CD4-positive, alpha-beta T cell treated with Interleukin-6 for 4 hours (primary cell): ENCODE results near the gene FAM3A.

Experiments
- DNase-seq: peaks from one replicate; pipeline ENCODE4 v3.0.0-alpha.2; 2020; ENCODE audit warnings: mixed read lengths

The FAM3A gene

DNA sequence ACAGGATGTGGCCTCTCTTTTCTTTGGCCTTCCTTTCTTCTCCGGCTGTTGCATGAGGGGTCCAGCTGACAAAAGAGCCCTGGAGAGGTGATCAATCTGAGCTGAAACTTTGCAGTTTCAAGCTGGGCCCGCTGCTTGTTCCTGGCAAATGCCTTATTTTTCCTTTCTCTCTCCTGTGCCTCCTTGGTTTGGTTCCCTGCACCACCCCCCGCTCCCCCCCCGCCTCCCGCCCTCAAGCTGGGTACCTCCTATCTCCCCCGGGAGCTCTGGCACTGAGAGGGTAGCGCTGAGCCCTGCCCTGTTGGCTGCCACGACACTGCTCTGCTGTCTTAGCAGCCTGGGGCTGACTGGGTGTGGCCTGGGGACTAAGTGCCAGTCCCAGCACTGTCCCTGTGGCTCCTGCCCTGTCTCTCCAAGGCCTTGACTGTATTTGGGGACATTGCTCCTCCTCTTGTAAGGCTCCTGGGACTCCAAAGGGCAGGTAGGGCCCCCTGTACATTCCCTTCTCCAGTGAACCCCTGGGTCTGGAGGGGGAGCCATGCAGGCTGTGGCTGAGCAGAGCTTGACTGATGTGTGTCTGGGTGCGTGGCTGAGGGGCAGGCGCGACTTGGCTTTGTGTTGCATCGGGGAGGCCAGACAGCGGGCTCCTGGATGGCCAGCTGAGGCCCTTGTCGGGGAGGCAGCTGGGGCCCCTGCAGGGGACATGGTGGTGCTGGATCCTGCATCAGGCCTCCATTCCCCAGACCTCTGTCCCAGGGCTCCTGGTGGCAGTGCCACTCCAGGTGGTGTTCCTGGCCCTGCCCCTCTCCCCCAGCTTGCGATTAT is 56.9 kb downstream of the FAM3A start:
- peak; percentile 36 for DNase-seq

GRCh38 chrX:154458116-154458953 is 57.7 kb downstream of the FAM3A start, which contains the start of gene PLXNA3:
TSS of gene PLXNA3 (plus strand) at chrX:154458281. CDS start at chrX:154460184, 1,903 bp downstream.
- DNase-seq, result peak; percentile 72

DNA sequence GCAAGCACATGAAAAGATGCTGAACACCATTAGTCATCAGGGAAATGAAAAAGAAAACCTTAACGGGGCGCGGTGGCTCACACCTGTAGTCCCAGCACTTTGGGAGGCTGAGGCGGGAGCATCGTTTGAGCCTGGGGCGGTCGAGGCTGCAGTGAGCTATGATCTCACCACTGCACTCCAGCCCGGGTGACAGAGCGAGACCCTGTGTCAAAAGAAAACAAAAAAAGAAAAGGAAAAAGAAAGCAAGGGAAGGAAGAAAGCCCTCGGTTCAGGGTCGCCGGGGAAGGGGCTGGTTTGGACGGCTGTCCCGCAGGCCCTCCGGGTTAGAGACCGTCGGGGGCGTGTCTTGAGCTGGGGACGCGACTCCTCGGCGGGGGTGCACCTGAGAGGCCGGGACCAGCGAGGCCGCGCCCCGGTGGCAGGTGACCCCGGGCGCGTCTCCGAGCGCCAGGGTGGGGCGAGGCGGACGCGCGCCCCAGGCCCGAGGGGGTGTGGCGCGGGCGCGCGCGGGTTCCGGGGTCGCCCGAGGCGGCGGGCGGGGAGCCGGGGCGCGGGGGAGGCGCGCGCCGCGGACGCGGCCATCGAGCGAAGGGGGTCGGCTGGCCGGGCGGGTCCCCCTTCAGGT is 58.4 kb downstream of the FAM3A start:
- DNase-seq, result peak; percentile 73
